ENCODE results near the gene FILIP1. TPM values are rescaled to one million over a fixed set of nuclear protein-coding genes. Genes with fewer than 3 reads are reported as not detected.

FILIP1 gene
- polyA plus RNA-seq, 2 of the 4 experiments (the other 2 are of a cell fraction) = 2.3 to 15.6 TPM

GRCh38 chr6:75345413-75345812, 148.2 kb downstream of the FILIP1 start (continued):
- TF ChIP-seq CBX2 (IDR thresholded peaks at IDR 0.05; ENCODE audit: borderline replicate concordance, low read depth) (no peak), NR3C1 (IDR thresholded peaks at IDR 0.05) (no peak), HOXA7 (CRISPR knock-in tag; IDR thresholded peaks at IDR 0.05) (no peak), POLR2A (IDR thresholded peaks at IDR 0.05; ENCODE audit: low read length) (no peak), JUNB (IDR thresholded peaks at IDR 0.05) (no peak)

- no peak for ATAC-seq
- Histone ChIP-seq H3K9me3 (no peaks in the 10 kb centered on the region), H3K4me3 (no peak overlapping the region), H3K4me1 (no peaks in the 10 kb centered on the region), H3K27ac (no peak overlapping the region), H3K4me2 (no peak overlapping the region)
- TF ChIP-seq RAD21 (conservative IDR thresholded peaks at IDR 0.05 in 1 of 2, IDR thresholded peaks at IDR 0.05 in 1 of 2) (no peak), TFCP2L1 (CRISPR knock-in tag; IDR thresholded peaks at IDR 0.05) (no peak), REST (IDR thresholded peaks at IDR 0.05) (no peak), HEYL (CRISPR knock-in tag; IDR thresholded peaks at IDR 0.05) (no peak)
- TF ChIP-seq, protein P1, sequence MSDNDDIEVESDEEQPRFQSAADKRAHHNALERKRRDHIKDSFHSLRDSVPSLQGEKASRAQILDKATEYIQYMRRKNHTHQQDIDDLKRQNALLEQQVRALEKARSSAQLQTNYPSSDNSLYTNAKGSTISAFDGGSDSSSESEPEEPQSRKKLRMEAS (IDR thresholded peaks at IDR 0.05) = no peak
- FAIRE-seq = no peak
- ChIA-PET POLR2A (no interaction called here), CTCF (interaction anchor here (1.1 kb wide), 1 partner anchor 361 kb away, joined by 4 read pairs; no protein-coding TSS in a partner anchor)
- no peak for DNase-seq (ENCODE audit: low read depth in 1 of 2, low spot score in 1 of 2)
Observed at GRCh38 chr6:75344455-75344854, 149.1 kb downstream of the FILIP1 start.

DNA sequence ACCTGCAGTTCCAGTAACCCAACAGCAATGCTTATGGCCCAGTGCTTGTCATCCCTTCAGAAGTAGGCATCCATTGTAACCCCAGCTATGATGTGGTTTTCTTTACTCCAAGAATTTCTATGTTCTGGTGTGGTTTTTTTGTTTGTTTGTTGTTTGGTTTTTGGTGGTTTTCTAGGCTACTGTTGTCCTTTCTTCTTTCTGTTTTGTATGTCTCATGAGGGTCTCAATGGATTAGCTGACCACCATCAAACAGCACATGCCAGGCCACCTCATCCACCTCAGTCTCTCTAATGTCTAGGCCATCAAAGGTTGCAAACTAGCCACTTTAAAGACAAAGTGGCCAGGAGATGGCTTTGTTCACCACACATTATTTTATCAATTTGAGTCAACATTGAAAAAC, 149.6 kb downstream of the FILIP1 start:
- TF ChIP-seq ZFP36 (IDR thresholded peaks at IDR 0.05; ENCODE audit: borderline replicate concordance, partially characterized antibody) (no peak), HEYL (CRISPR knock-in tag; IDR thresholded peaks at IDR 0.05) (no peak)
- Histone ChIP-seq H3K27ac (no peak overlapping the region), H3K9me3 (no peaks in the 10 kb centered on the region), H3K4me3 (no peak overlapping the region), H3K4me1 (no peaks in the 10 kb centered on the region), H3K4me2 (no peak overlapping the region)
- ATAC-seq (no peak), DNase-seq (ENCODE audit: low read depth in 1 of 2, low spot score in 1 of 2) (no peak), FAIRE-seq (no peak)
- ChIA-PET CTCF (interaction anchor here (1.1 kb wide), 1 partner anchor 362 kb away, joined by 4 read pairs; no protein-coding TSS in a partner anchor), POLR2A (no interaction called here)

GRCh38 chr6:75337835-75338580, 155.6 kb downstream of the FILIP1 start:
- no peak for FAIRE-seq
- Histone ChIP-seq H3K4me3 (no peak overlapping the region), H3K27ac (no peak overlapping the region), H3K9me3 (no peaks in the 10 kb centered on the region), H3K4me1 (0 out of 3 replicates have a peak, but pooled peaks cover 10% of the 10 kb centered on the region), H3K4me2 (no peak overlapping the region)
- TF ChIP-seq ZFP36 (IDR thresholded peaks at IDR 0.05; ENCODE audit: borderline replicate concordance, partially characterized antibody) (no peak), RARB (CRISPR knock-in tag; IDR thresholded peaks at IDR 0.05) (no peak), MAZ (IDR thresholded peaks at IDR 0.05; ENCODE audit: borderline replicate concordance, low read depth, low read length) (no peak), ZSCAN20 (CRISPR knock-in tag; IDR thresholded peaks at IDR 0.05) (no peak), TFCP2L1 (CRISPR knock-in tag; IDR thresholded peaks at IDR 0.05) (no peak), HOXB13 (CRISPR knock-in tag; IDR thresholded peaks at IDR 0.05; ENCODE audit: low read depth) (no peak), SMC3 (IDR thresholded peaks at IDR 0.05) (no peak), HOXA7 (CRISPR knock-in tag; IDR thresholded peaks at IDR 0.05) (no peak), CHD2 (IDR thresholded peaks at IDR 0.05; ENCODE audit: low read length, partially characterized antibody) (no peak), HDAC2 (IDR thresholded peaks at IDR 0.05) (no peak)
- ATAC-seq = no peak
- POLR2A ChIA-PET = no interaction called here
- CTCF ChIA-PET = no interaction called here
- WGBS (ENCODE audit: missing lambda C conversion rate) = 70% methylated on average over 4 of the region's 4 CpGs
- DNase-seq (ENCODE audit: low read depth in 1 of 2, low spot score in 1 of 2) = no peak

All from A549 (cell line).